ENCODE results near the gene ZNF341.

Gene ZNF341

DNA sequence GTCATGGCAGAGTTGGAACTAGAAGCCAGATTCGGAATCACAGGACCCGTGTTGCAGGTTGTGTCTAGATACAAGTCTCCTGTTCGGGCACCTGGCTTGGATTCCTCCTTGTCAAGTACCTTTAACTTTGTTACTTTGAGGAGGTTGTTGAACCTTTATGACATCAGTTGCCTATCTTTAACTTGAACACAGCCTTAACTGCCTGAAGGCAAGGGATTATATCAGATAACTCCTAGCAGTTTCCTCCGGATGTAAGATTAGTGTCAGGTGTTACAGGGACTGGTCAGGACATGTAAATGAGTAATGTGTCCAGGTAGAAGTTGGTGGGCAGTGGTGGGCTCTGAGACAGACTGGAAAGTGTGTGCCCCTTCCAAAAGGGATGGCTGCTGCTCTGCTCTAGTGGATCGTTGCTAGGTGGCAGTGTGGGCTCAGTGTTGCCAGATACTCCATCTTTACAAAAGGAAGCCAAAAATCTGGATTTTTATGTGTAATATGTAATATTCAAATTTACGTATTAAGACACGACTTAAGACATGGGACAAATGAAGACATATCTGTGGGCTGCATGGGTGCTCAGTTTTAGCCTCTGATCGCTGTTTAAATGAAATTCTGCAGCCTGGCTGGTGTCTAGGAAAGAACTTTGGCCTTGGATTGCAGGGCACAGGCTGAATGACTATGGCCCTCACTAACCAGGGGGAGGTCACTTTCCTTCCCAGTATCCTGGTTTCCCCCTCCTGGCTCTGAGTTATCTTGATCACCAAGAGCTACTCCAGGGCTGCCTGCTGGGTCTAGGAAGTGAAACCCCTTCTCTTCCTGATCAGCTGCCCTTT, 106.5 kb downstream of the ZNF341 start:
- Histone ChIP-seq H2BK15ac (ENCODE audit: low read length) (no peak overlapping the region), H4K8ac (ENCODE audit: low read depth, low read length) (no peak overlapping the region), H2BK5ac (ENCODE audit: low read length) (no peak overlapping the region), H3K36me3 (replicated peaks in 1 of 2; ENCODE audit: control insufficient read depth in 2 of 2, insufficient read depth in 2 of 2, low read length in 2 of 2) (peaks cover 0 to 6% of the 10 kb centered on the region in 2 donors), H3K27me3 (ENCODE audit: control insufficient read depth in 3 of 3, insufficient read depth in 3 of 3, low read depth in 1 of 3, low read length in 3 of 3) (no peaks in the 10 kb centered on the region), H4K91ac (ENCODE audit: low read depth, low read length, poor library complexity) (no peak overlapping the region), H3K23ac (ENCODE audit: low read depth, low read length, poor library complexity) (no peak overlapping the region), H3K4me2 (ENCODE audit: insufficient read depth, low read length, poor library complexity, severe bottlenecking) (no peak overlapping the region), H3K14ac (ENCODE audit: low read length) (no peak overlapping the region), H3K79me1 (ENCODE audit: low read depth, low read length) (peaks cover 6% of the 10 kb centered on the region), H3K9me3 (replicated peaks in 1 of 2; ENCODE audit: control insufficient read depth in 2 of 2, insufficient read depth in 1 of 2, low read depth in 1 of 2, low read length in 2 of 2) (peaks cover 0 to 9% of the 10 kb centered on the region in 2 donors), H2BK12ac (ENCODE audit: low read length) (no peak overlapping the region), H3K4me3 (ENCODE audit: low read length in 2 of 2) (no peak overlapping the region), H3K4me1 (ENCODE audit: control insufficient read depth in 2 of 2, insufficient read depth in 1 of 2, low read depth in 1 of 2, low read length in 2 of 2) (peaks cover under 1 to 6% of the 10 kb centered on the region in 2 donors), H2BK120ac (ENCODE audit: low read depth, low read length) (no peak overlapping the region), H2AK5ac (ENCODE audit: low read depth, low read length) (no peak overlapping the region), H3K18ac (ENCODE audit: low read length) (no peak overlapping the region), H3K9ac (ENCODE audit: low read depth, low read length, poor library complexity) (no peak overlapping the region), H3K27ac (replicated peaks; ENCODE audit: low read length) (no peak overlapping the region), H3K4ac (ENCODE audit: low read length) (no peak overlapping the region), H2AFZ (ENCODE audit: low read length) (no peak overlapping the region)
- no CpG with 5 or more reads among the region's 8 CpGs for WGBS, 2 donors (ENCODE audit: extremely low coverage in 2 of 2, insufficient read length in 2 of 2, insufficient replicate concordance in 1 of 2)
- no peak for DNase-seq (ENCODE audit: low spot score)

DNA sequence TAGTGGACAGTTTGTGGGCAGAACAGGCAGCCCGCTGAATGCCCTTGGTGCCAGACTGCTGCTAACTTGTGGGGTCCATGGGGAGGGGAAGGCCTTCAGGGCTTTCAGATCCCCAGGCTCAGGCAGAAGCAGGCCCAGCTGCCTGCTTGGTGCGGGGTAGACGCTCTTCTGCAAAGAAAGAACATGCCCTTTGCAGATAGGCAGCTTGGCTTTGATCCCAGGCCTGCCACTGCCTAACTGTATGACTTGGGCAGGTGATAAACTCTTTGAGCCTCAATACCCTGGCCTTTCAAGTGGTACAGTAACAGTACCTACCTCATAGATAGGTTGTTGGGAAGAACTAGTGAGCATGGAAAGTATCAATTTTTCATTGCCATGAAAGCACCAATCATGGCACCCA, 107.8 kb downstream of the ZNF341 start:
- H3K79me1 ChIP-seq (ENCODE audit: low read depth, low read length): peaks cover 4% of the 10 kb centered on the region
- no peak overlapping the region for H3K4ac ChIP-seq (ENCODE audit: low read length)
- no peak overlapping the region for H2BK120ac ChIP-seq (ENCODE audit: low read depth, low read length)
- no peak overlapping the region for H3K27ac ChIP-seq (replicated peaks; ENCODE audit: low read length)
- H2AK5ac ChIP-seq (ENCODE audit: low read depth, low read length): no peak overlapping the region
- no peak overlapping the region for H2BK15ac ChIP-seq (ENCODE audit: low read length)
- H3K4me2 ChIP-seq (ENCODE audit: insufficient read depth, low read length, poor library complexity, severe bottlenecking): no peak overlapping the region
- no peak overlapping the region for H3K23ac ChIP-seq (ENCODE audit: low read depth, low read length, poor library complexity)
- no peak overlapping the region for H2AFZ ChIP-seq (ENCODE audit: low read length)
- H3K9ac ChIP-seq (ENCODE audit: low read depth, low read length, poor library complexity): no peak overlapping the region
- H3K27me3 ChIP-seq (ENCODE audit: control insufficient read depth in 3 of 3, insufficient read depth in 3 of 3, low read depth in 1 of 3, low read length in 3 of 3): no peaks in the 10 kb centered on the region
- no peak overlapping the region for H3K14ac ChIP-seq (ENCODE audit: low read length)
- no peak overlapping the region for H4K91ac ChIP-seq (ENCODE audit: low read depth, low read length, poor library complexity)
- no peaks in the 10 kb centered on the region for H3K4me1 ChIP-seq (ENCODE audit: control insufficient read depth in 2 of 2, insufficient read depth in 1 of 2, low read depth in 1 of 2, low read length in 2 of 2)
- DNase-seq (ENCODE audit: low spot score): no peak
- no peak overlapping the region for H2BK12ac ChIP-seq (ENCODE audit: low read length)
- peaks cover 0 to 4% of the 10 kb centered on the region in 2 donors for H3K36me3 ChIP-seq (replicated peaks in 1 of 2; ENCODE audit: control insufficient read depth in 2 of 2, insufficient read depth in 2 of 2, low read length in 2 of 2)
- H4K8ac ChIP-seq (ENCODE audit: low read depth, low read length): no peak overlapping the region
- H3K18ac ChIP-seq (ENCODE audit: low read length): no peak overlapping the region
- no peak overlapping the region for H2BK5ac ChIP-seq (ENCODE audit: low read length)
- H3K4me3 ChIP-seq (ENCODE audit: low read length in 2 of 2): no peak overlapping the region
- H3K9me3 ChIP-seq (replicated peaks in 1 of 2; ENCODE audit: control insufficient read depth in 2 of 2, insufficient read depth in 1 of 2, low read depth in 1 of 2, low read length in 2 of 2): peaks cover 0 to 9% of the 10 kb centered on the region in 2 donors
- WGBS, 2 donors (ENCODE audit: extremely low coverage in 2 of 2, insufficient read length in 2 of 2, insufficient replicate concordance in 1 of 2): no CpG with 5 or more reads among the region's 3 CpGs

DNA sequence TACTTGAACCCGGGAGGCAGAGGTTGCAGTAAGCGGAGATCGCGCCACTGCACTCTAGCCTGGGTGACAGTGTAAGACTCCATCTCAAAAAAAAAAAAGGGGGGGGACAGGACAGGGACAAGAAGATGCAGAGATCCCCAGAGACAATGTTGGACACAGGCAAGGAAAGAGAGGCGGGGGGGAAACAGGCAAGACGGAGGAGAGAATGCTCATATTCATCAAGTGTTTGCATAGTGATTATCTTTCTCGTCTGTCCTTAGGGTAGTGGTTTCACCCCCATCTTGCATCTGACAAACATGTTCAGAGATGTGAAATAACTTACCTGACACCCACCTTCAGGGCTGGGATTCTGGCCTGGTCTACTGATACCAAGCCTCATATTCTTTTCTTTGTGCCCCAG, 108.4 kb downstream of the ZNF341 start:
- Histone ChIP-seq H2AFZ (ENCODE audit: low read length) (no peak overlapping the region), H4K91ac (ENCODE audit: low read depth, low read length, poor library complexity) (no peak overlapping the region), H2BK12ac (ENCODE audit: low read length) (no peak overlapping the region), H3K4me1 (ENCODE audit: control insufficient read depth in 2 of 2, insufficient read depth in 1 of 2, low read depth in 1 of 2, low read length in 2 of 2) (no peaks in the 10 kb centered on the region), H3K18ac (ENCODE audit: low read length) (no peak overlapping the region), H3K36me3 (replicated peaks in 1 of 2; ENCODE audit: control insufficient read depth in 2 of 2, insufficient read depth in 2 of 2, low read length in 2 of 2) (no peaks in the 10 kb centered on the region), H2BK5ac (ENCODE audit: low read length) (no peak overlapping the region), H3K4me3 (ENCODE audit: low read length in 2 of 2) (no peak overlapping the region), H2BK120ac (ENCODE audit: low read depth, low read length) (no peak overlapping the region), H2AK5ac (ENCODE audit: low read depth, low read length) (no peak overlapping the region), H2BK15ac (ENCODE audit: low read length) (no peak overlapping the region), H3K27ac (replicated peaks; ENCODE audit: low read length) (no peak overlapping the region), H3K4me2 (ENCODE audit: insufficient read depth, low read length, poor library complexity, severe bottlenecking) (no peak overlapping the region), H3K27me3 (ENCODE audit: control insufficient read depth in 3 of 3, insufficient read depth in 3 of 3, low read depth in 1 of 3, low read length in 3 of 3) (no peaks in the 10 kb centered on the region), H3K4ac (ENCODE audit: low read length) (no peak overlapping the region), H3K14ac (ENCODE audit: low read length) (no peak overlapping the region), H3K9ac (ENCODE audit: low read depth, low read length, poor library complexity) (no peak overlapping the region), H4K8ac (ENCODE audit: low read depth, low read length) (no peak overlapping the region), H3K79me1 (ENCODE audit: low read depth, low read length) (peaks cover 4% of the 10 kb centered on the region), H3K23ac (ENCODE audit: low read depth, low read length, poor library complexity) (no peak overlapping the region), H3K9me3 (replicated peaks in 1 of 2; ENCODE audit: control insufficient read depth in 2 of 2, insufficient read depth in 1 of 2, low read depth in 1 of 2, low read length in 2 of 2) (peaks cover 0 to 7% of the 10 kb centered on the region in 2 donors)
- WGBS, 2 donors (ENCODE audit: extremely low coverage in 2 of 2, insufficient read length in 2 of 2, insufficient replicate concordance in 1 of 2): no CpG with 5 or more reads among the region's 7 CpGs
- DNase-seq (ENCODE audit: low spot score): no peak

- no peaks in the 10 kb centered on the region for H3K36me3 ChIP-seq (replicated peaks in 1 of 2; ENCODE audit: control insufficient read depth in 2 of 2, insufficient read depth in 2 of 2, low read length in 2 of 2)
- H3K9ac ChIP-seq (ENCODE audit: low read depth, low read length, poor library complexity): no peak overlapping the region
- H3K4me1 ChIP-seq (ENCODE audit: control insufficient read depth in 2 of 2, insufficient read depth in 1 of 2, low read depth in 1 of 2, low read length in 2 of 2): no peaks in the 10 kb centered on the region
- H2BK120ac ChIP-seq (ENCODE audit: low read depth, low read length): no peak overlapping the region
- H2BK15ac ChIP-seq (ENCODE audit: low read length): no peak overlapping the region
- H3K27ac ChIP-seq (replicated peaks; ENCODE audit: low read length): no peak overlapping the region
- no peak for DNase-seq (ENCODE audit: low spot score)
- H4K91ac ChIP-seq (ENCODE audit: low read depth, low read length, poor library complexity): no peak overlapping the region
- no peak overlapping the region for H3K4me3 ChIP-seq (ENCODE audit: low read length in 2 of 2)
- no peak overlapping the region for H3K23ac ChIP-seq (ENCODE audit: low read depth, low read length, poor library complexity)
- no peak overlapping the region for H2BK12ac ChIP-seq (ENCODE audit: low read length)
- H2BK5ac ChIP-seq (ENCODE audit: low read length): no peak overlapping the region
- no peaks in the 10 kb centered on the region for H3K27me3 ChIP-seq (ENCODE audit: control insufficient read depth in 3 of 3, insufficient read depth in 3 of 3, low read depth in 1 of 3, low read length in 3 of 3)
- H2AFZ ChIP-seq (ENCODE audit: low read length): no peak overlapping the region
- no peak overlapping the region for H3K14ac ChIP-seq (ENCODE audit: low read length)
- no peak overlapping the region for H3K4me2 ChIP-seq (ENCODE audit: insufficient read depth, low read length, poor library complexity, severe bottlenecking)
- no peak overlapping the region for H2AK5ac ChIP-seq (ENCODE audit: low read depth, low read length)
- H3K18ac ChIP-seq (ENCODE audit: low read length): no peak overlapping the region
- WGBS, 2 donors (ENCODE audit: extremely low coverage in 2 of 2, insufficient read length in 2 of 2, insufficient replicate concordance in 1 of 2): no CpG with 5 or more reads among the region's 4 CpGs
- no peak overlapping the region for H4K8ac ChIP-seq (ENCODE audit: low read depth, low read length)
- H3K79me1 ChIP-seq (ENCODE audit: low read depth, low read length): peaks cover 7% of the 10 kb centered on the region
- H3K4ac ChIP-seq (ENCODE audit: low read length): no peak overlapping the region
- H3K9me3 ChIP-seq (replicated peaks in 1 of 2; ENCODE audit: control insufficient read depth in 2 of 2, insufficient read depth in 1 of 2, low read depth in 1 of 2, low read length in 2 of 2): no peaks in the 10 kb centered on the region
Measured at GRCh38 chr20:33840759-33841435, 109.1 kb downstream of the ZNF341 start.
